SHP77 treated with DMSO at 0.1 percent for 48 hours (cell line): ENCODE results near the gene LTO1.
A peak's percentile ranks its signal among the peaks of the same experiment; 100 is the strongest.
"Not testable (repeated sequence)": the region's sequence is repeated elsewhere in the genome, so short reads cannot be mapped to it uniquely, and the experiment has no call there.

Experiments
- DNase-seq: peaks from one replicate; lab custom pipeline; 2025; lab: John Stamatoyannopoulos, UW

The LTO1 gene

DNA sequence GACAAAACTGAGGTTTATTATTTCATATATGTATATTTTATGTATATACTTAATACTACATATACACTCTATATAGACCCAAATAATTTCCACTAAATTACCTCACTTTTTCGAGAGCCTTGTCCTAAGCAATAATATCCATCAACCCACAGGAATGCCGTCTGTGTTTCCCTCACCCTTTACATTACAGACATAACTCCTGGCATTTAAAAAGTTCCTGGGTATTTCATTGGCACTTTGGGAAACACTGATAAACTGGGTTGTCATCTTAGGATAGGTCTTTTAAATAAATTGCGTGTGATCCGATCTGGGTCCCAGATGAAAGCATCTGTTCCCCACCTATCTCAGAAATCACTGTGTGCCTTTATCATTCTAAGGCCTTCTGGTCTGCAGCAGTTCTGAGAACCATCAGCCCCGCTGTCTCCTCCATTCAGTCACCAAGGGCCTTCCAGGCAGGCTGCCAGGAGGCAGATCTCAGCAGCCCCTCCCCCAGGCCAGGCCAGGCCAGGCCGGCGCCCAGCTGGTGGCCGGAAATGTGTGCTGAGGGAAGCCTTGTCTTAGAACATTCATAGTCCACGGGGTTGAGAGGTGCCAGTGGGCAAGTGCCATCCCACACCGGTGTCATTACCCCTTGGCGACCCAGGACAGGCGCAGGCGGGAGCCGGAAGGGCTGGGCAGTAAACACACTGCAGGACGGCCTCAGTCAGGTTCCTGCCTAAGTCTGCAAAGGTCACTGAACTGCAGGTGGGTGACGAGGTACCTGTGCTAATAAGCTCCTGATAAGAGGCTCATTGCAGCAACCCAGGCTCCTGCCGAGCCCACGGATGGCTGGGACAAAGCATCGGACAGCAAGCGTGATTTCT lies 25.4 kb upstream of the LTO1 start:
- DNase-seq: peak; percentile 78

GRCh38 chr11:69699213-69699612 lies 24.1 kb upstream of the LTO1 start:
- peak; percentile 92 for DNase-seq

GRCh38 chr11:69698362-69698761 lies 23.2 kb upstream of the LTO1 start:
- no peak for DNase-seq

GRCh38 chr11:69697861-69698260 lies 22.7 kb upstream of the LTO1 start:
- no peak for DNase-seq

DNA sequence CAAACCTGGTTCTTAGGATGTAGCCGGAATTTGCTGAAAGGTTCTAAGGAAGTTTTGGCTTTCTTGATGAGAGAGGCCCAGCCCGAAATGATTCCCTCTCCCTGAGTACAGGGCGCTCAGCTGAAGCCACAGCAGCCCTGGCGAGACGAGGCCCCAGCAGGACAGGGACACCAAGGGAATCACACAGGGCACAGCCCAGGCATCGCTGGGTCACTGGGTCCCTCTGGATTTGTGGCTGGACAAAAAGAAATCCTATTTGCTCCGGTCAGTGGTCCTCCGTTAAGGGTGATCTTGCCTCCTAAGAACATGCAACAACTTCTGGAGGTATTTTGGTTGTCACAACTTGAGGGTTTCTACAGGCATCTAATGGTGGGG lies 22.3 kb upstream of the LTO1 start:
- DNase-seq: no peak

GRCh38 chr11:69696749-69697468 lies 21.8 kb upstream of the LTO1 start:
- DNase-seq: peak; percentile 98

GRCh38 chr11:69695995-69696394 lies 20.8 kb upstream of the LTO1 start:
- DNase-seq: not testable (repeated sequence)

DNA sequence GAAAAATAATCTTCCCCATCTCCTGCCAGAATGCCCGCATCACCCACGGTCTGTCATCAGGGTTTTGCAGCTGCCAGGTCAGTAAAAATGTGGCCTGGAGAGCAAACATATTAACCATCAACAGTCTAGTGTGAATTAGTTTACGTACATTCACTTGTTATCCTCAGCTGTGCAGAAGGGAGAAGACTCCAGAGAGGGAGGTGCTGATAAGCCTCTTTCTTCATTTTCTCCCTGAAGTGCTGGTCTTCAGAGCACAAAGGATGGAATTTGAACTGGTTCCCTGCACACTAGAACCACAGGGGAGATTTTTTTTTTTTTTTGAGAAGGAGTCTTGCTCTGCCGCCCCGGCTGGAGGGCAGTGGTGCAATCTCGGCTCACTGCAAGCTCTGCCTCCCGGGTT lies 20.4 kb upstream of the LTO1 start:
- no peak for DNase-seq

DNA sequence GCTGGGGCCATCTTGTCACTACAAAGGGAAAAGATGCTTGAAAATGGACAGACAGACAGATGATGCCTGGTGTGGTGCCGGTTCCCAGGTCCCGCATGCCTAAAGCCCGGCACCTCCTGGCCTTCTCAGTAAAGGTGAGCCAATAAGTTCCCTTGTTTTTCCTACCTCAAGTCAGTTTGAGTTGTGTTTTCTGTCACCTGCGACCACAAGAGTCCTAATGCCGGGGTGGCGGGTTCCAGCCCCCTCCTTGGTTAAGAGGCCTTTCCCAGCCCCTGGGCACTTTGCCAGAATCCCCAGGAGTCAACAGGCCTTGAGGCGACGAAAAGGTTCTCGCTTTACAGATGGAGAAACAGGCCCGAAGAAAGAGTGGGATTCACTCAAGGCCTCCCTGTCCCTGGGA lies 19.6 kb upstream of the LTO1 start:
- DNase-seq: peak; percentile 49

DNA sequence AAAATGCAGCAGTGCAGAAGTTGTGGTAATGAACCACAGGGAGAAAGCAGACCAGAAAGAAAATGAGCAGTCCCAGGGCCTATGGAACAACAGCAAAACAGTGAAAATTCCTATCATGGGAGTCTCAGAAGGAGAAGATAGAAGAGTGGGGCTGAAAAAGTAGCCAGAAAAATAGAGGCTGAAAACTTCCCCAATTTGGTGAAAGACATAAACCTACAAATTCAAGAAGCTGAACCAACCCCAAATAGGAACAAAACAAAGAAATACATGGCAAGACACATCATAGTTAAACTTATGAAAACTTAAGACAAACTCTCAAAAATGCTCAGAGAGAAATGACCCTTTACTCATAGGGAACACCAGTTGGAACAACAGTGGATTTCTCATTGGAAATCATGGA lies 17.3 kb upstream of the LTO1 start:
- DNase-seq: no peak

- DNase-seq: no peak
Observed at GRCh38 chr11:69691463-69691862, 16.3 kb upstream of the LTO1 start.

DNA sequence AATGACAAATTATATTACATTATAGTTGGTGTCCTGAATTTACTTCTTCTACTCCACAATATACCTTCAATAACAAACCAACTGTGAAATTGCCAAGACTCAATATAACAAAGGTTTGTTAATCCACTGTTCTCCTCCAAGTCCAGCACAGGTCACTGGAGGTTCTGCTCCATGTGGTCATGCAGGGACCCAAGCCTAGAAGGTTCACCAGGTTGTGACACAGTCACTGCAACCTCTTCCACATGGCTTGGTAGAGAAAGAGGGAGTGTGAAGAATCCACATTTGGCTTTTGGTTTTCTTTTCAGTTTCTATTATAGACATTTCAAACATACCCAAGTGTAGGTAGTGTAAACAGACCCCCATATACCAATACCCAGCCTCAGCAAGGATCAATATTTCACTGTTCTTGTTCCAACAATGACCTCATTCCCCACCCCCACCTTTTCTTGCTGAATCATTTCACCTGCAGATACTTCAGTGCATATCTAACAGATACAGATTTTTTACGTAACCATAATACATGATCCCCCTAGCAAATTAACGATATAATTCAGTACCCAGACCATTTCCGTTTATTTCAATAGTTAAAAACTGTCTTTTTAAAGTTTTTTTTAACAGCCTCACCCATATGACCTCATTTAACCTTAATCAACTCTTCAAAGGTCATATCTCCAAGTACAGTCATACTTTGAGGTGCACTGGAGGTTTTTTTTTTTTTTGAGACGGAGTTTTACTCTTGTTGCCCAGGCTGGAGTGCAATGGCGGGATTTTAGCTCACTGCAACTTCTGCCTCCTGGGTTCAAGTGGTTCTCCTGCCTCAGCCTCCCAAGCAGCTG lies 14.5 kb upstream of the LTO1 start:
- peak; percentile 69 for DNase-seq

DNA sequence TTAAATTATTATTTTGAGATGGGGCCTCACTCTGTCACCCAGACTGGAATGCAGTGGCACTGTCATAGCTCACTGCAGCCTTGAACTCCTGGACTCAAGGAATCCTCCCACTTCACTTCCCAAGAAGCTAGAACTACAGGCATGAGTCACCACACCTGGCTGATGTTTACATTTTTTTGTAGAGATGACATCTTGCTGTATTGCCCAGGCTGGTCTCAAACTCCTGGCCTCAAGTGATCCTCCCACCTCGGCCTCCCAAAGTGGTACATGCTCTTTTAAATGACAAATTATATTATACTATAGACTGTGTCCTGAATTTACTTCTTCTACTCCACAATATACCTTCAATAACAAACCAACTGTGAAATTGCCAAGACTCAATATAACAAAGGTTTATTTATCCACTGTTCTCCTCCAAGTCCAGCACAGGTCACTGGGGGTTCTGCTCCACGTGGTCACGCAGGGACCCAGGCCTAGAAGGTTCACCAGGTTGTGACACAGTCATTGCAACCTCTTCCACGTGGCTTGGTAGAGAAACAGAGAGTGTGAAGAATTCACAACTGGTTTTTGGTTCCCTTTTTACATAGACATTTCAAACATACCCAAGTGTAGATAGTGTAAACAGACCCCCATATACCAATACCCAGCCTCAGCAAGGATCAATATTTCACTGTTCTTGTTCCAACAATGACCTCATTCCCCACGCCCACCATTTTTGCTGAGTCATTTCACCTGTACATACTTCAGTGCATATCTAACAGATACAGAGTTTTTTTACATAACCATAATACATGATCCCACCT lies 13.0 kb upstream of the LTO1 start:
- DNase-seq: peak; percentile 59

DNA sequence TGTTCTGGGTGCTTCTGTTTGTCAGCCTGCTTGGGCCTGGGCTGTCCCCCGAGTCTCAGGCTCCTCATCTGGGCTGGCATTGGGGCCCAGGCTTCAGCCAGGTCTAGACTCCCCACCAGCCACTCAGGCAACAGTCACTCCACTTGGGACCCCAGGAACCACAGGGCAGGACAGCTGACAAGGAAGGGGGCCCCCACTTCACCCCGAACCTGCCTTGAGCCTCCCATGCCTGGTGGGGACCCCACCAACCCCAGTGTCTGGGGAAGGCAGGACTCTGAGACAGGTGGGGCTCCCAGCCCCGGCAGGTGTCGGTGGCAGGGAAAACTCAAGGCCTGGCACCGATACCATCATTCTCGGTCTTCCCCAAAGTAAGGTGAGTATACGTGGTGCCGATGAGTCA lies 11.7 kb upstream of the LTO1 start:
- no peak for DNase-seq

DNA sequence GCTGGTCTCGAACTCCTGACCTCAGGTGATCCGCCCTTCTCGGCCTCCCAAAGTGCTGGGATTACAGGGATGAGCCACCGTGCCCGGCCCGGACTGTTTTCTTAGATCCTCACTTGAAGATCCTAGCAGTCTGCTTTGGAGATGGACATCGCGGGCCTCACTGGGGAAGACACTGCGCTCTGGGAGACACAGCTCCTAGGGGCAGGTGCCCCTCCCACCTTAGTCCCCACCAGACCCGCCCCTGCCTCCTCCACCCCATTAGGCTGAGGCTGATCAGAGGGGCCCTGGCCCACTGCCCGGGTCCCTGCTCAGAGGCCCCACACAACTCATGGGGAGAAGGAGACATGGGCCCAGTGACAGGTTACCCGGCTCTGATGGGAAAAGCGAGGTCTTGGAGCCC lies 11.3 kb upstream of the LTO1 start:
- DNase-seq: no peak

DNA sequence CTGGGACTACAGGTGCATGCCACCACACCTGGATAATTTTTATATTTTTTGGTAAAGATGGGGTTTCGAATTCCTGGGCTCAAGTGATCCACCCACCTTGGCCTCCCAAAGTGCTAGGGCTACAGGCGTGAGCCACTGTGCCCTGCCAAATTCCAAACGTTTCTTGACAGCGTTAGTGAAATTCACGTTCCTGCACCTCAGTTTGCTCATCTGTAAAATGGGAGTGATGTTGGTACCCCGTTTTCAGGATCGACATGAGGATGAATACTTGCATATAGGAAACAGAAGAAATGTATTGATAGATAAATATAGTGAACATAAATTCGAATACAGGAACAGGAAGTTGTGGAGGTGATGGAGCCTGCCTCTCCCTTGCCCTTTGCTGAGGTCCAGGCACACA lies 10.2 kb upstream of the LTO1 start:
- DNase-seq: no peak

GRCh38 chr11:69684651-69685050 lies 9.5 kb upstream of the LTO1 start:
- no peak for DNase-seq

DNA sequence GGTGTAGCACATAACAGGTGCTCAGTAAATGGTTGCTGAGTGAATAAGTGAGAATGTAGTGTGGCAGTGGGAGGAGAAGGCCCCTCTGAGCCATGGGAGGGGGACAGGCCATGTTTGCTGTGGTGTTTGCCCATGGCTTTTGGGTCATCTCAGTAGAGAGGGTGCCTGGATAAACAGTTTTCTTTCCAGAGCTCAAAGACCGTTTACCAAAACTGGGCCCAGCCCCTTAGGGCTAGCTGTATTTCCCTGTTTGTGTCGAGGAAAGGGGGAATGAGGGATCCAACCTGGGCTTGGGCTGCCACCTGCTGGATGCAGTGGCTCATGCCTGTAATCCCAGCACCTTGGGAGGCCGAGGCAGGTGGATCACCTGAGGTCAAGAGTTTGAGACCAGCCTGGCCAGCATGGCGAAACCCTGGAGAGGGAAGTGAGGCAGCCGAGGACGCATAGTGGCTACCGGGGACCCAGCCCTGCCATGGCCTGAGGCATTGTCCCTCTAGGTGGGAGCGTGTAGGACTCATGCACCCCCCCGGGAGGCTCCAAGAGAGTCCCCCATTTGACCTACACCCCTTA lies 8.7 kb upstream of the LTO1 start:
- no peak for DNase-seq

GRCh38 chr11:69682681-69683326 lies 7.7 kb upstream of the LTO1 start:
- DNase-seq: no peak

DNA sequence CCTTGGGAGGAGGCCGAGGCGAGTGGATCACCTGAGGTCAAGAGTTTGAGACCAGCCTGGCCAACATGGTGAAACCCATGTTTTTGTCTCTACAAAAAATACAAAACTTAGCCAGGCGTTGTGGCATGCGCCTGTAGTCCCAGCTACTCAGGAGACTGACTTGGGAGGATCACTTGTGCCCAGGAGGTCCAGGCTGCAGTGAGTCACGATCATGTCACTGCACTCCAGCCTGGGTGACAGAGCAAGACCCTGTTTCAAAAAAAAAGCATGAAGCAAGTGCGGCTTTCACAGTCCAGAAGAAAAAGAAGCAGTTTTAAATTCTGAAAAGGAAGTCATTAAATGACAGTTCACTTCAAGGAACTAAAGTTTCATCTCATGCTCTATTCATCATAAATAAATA lies 7.1 kb upstream of the LTO1 start:
- DNase-seq: no peak

DNA sequence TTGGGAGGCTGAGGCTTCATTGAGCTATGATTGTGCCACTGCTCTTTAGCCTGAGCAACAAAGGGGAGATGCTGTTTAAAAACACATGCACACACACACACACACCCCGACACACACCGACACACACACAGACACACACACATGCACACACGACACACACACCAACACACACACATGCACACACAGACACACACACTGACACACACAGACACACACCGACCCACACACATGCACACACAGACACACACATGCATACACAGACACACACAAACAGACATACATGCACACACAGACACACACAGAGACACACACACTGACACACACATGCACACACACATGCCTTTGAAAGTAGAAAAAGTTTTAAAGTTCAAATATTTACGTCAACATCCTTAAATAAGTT lies 5.5 kb upstream of the LTO1 start:
- DNase-seq: no peak
